GM21723 (cell line): Measurements from ENCODE around the gene CDK3.
A peak's percentile ranks its signal among the peaks of the same experiment; 100 is the strongest.

Experiments used
- ATAC-seq: cut with Tn5 transposase; IDR thresholded peaks from one replicate; pipeline ENCODE4 v1.9.1; 2021; ENCODE audit warnings: mild to moderate bottlenecking, moderate library complexity; ENCODE audit not compliant: unreplicated experiment

Gene CDK3

DNA sequence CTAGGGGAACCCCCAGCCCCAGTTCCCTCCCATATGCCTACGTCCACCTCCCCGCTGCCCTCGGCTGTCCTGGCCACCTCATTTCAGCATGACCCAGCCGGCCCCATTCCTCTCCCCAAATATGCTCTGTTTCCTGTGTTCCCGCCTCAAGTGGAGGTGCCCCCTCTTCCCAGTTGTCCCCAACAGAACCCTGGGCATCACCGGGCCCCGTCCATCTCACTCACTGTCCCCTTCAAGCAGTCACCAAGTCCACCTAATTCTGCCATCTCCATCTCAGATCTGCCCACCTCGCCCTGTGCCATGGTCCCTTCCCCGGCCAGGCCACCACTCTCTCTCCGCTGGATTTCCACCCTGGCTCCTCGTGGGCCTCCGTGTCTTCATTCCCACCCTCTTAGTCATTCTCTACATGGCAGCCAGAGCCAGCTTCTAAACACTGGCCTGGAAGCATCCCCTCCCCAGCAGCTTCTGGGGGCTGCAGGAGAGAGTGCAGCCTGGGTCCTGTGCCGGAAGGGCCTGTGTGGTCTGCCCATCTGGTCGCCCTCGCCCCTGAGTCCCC is 12.8 kb downstream of the CDK3 start:
- no peak for ATAC-seq

GRCh38 chr17:76014100-76014924 is 13.7 kb downstream of the CDK3 start:
- ATAC-seq: peak; percentile 66

DNA sequence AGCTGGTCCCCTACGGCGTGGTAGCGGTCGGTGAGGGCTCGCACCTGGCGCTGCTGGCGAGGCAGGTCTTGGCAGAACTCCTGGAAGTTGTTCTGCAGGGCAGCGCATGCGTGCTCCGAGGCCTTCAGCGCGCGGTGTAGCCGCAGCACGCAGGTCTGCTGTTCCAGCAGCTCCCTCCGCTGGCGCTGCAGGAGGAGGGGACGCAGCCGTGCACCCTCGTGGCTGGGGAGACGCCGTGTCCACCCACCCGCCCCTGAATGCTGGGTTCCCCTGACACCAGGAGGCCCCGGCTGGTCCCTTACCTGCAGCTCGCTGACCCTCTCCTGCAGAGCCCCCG is 14.2 kb downstream of the CDK3 start:
- no peak for ATAC-seq

GRCh38 chr17:76017481-76018339 is 17.1 kb downstream of the CDK3 start:
- ATAC-seq: no peak

DNA sequence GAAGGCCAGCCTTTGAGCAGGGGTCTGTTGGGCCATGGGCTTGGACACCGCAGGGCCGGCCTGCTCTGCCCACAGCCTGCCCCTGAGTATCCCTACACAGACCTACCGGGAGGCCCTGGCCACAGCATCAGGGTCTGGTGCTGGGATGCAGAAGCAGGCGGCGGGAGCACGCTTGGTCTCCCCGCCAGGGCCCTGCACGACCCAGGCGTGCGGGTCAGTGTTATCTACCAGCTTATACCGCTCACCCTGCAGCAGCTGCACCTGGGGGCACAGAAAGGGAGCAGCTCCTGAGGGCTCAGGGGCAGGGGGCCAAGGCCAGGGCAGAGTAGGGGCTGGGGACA is 17.7 kb downstream of the CDK3 start:
- ATAC-seq: no peak

DNA sequence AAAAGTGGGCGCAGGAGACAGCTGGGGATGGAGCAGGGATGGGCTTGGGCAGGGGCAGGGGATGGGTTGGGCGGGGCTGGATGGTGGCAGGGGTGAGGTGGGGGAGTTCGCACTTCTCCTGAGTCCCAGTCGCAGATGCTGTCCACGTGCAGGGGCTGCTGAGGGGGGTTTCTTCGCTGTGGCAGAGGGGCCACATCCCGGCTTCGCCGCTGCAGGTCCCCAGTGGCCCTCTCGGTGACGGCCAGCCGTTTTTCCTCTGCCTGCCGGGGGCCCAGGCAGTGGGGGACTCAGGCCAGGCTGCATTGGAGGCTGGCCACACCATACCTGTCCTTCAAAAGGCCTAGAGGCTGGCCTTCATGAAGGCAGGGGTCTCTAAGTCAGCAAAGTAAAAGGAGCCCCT is 18.1 kb downstream of the CDK3 start:
- no peak for ATAC-seq

DNA sequence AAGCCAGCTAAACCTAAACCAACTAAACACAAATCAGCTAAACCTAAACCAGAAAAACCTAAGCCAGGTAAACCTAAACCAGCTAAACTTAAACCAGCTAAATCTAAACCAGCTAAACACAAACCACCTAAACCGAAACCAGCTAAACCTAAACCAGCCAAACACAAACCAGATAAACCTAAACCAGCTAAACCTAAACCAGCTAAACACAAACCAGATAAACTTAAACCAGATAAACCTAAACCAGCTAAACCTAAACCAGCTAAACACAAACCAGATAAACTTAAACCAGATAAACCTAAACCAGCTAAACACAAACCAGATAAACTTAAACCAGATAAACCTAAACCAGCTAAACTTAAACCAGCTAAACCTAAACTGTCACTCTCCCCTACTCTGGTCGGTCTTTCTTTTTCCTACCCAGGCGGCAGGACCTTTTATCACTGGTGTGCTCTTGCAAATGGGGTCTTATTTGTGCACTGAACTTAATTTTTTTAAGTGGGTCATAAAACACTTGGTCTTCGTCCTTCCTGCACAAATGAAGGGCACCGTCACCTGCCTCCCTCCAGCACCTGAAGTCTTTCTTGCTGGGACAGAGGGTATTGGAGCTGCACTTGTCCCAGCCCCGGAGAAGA is 19.3 kb downstream of the CDK3 start:
- ATAC-seq: no peak

DNA sequence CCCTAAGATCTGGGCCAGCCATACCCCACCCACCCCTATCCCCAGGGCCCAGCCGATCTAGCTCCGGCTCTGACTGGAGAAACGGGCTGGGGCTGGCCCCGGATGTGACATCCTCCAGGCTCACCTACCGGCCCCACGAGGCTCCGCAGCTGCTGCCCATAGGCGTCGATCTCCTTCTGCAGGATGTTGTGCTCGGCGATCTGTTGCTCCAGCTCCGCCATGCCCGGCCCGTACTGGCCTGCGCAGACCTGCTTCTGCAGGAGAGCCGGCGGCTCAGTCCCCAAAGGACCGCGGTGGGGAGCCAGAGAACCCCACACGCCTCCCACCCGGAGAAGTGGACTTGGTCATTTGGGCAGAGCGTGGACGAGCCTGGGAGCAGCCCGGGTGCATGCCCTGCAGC is 21.6 kb downstream of the CDK3 start:
- ATAC-seq: no peak

DNA sequence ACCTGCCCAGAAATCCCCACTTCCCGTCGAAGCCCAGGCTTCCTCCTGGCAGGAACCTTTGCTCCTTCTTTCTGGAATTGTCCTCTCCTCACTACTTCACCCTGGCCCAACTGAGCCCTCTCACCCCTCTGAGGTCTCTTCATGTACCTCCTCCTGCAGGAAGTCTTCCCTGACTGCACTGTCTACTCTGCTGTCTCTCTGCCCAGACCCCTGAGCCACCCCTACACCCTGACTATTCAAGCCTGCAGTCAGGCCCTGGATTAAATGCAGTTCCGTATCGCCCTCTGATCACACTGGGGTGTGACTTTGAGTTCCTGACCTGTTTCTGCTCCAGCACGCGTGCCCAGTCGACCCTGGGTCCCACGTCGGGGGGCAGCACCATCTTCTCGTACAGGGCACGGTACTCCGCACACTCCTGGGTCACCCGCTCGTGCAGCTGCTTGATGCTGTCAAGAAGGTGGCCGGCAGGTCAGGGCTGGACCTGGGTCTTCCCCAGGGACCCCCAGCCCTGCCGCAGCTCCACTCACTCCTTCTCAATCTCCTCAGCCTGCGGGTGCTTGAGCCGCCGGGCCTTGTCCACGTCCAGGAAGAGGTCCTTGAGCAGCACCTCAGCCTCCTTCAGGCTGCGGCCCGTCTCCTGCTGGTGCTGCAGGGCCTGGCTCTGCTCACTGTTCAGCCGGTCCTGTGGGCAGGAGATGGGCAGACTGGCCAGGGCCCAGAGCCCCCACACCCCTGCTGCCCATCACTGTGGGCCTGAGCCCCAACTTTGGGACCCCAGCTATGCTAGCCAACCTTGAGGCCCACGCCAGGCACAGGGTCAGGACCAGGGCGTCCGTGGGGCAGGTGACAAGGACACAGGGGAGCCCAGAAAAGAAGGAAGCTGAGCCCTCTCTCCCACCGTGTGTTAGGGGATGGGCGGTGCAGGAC is 22.6 kb downstream of the CDK3 start:
- ATAC-seq: no peak

- no peak for ATAC-seq
Measured at GRCh38 chr17:76023900-76024237, 23.2 kb downstream of the CDK3 start.

- ATAC-seq: no peak
Measured at GRCh38 chr17:76024353-76024752, 23.7 kb downstream of the CDK3 start.

- ATAC-seq: no peak
Measured at GRCh38 chr17:76025294-76025693, 24.6 kb downstream of the CDK3 start.

GRCh38 chr17:76026714-76027158 is 26.1 kb downstream of the CDK3 start:
- no peak for ATAC-seq

DNA sequence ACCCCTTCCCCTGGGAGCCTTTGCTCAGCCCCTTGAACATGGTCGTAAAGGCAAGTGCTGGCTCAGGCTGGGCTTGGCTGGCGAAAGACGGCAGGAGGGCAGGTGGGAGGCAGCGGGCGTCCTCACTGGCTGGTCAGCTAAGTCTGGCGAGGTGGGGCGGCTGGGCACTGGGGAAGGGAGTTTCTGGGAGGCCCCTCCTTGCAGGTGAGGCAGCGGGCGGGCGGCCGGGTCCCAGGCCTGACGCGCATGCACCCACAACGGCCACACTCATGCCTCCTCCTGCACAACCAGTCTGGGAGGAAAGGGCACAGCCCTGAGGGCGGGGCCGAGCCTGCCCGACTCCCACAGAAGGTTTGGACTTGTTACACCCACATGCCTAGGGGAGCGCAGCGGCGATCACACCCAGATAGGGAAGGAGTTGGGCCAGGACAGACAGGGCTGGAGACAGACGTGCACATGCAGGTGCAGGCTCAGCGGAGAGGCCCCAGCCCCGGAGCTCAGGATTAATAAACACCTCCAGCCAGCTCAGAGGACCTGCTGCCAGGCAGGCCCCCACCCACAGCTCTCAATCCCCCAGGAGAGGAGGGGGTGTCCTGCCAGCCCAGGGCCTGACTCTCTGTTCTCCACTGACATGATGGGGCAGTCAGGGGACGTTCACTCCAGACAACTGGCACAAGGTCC is 26.6 kb downstream of the CDK3 start, which contains the start of gene EVPL:
TSS of gene EVPL (minus strand) at position 148 of the 681 bp plus-strand sequence. CDS start at position 40, 108 bp downstream.
- no peak for ATAC-seq

DNA sequence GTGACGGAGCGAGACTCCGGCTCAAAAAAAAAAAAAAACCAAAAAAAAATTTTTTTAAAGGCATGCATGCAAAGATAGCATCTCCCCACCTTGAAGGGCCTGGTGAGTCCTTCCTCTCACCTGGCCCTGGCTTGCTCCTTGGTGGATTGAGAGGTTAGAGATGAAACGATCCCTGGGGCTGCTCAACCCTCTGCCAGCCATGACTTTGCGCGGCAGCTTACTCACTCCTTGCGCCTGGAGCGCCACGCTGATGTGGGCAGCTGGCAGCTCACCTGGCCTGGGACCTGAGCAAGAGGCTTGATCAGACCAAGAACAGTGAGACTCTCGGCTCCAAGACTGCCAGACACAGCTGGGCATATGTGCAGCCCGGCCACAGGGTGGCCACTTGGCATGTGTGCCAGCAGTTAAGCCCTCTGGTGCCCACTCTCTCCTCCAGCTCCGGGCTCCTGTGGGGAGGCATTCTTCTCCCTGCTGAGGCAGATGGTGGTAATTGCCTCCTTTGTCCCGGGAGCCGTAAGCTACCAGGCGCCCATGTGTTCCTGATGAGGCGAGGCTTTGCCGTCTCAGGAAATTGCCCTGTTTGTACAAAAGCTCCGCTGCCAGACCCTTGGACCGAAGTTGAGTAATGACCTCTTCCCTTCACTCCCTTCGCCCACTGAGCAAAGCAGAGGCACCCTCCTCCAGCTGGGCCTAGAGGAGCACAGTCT is 31.6 kb downstream of the CDK3 start:
- no peak for ATAC-seq

GRCh38 chr17:76032780-76033108 is 32.1 kb downstream of the CDK3 start:
- no peak for ATAC-seq

DNA sequence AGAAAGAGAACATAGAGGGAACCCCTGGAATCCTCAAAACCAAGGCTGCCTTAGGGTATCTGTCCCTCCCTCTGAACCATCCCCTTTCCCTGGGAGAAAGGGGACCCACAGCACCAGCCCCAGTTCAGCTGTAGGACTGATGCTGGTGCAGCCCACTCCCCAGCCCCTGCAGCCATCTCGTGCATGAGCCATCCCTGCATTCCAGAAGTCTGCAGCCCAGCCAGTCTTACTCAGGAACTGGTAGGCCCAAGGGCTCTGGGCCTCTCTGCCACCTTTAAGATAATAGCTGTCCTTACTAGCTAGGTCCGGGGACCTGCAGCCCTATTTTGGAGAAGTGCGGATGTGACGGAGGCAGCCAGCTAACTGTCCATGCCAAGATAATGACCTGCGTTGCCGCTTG is 32.5 kb downstream of the CDK3 start:
- no peak for ATAC-seq

- ATAC-seq: no peak
Measured at GRCh38 chr17:76034428-76035350, 34.0 kb downstream of the CDK3 start.
